NCI-H524 treated with DMSO at 0.1 percent for 48 hours (cell line): ENCODE measurements around the gene IL1R1.
"Not testable (repeated sequence)": the region's sequence is repeated elsewhere in the genome, so short reads cannot be mapped to it uniquely, and the experiment has no call there.

Experiments
- DNase-seq: peaks from one replicate; lab custom pipeline; 2025; lab: John Stamatoyannopoulos, UW

The IL1R1 gene, protein sequence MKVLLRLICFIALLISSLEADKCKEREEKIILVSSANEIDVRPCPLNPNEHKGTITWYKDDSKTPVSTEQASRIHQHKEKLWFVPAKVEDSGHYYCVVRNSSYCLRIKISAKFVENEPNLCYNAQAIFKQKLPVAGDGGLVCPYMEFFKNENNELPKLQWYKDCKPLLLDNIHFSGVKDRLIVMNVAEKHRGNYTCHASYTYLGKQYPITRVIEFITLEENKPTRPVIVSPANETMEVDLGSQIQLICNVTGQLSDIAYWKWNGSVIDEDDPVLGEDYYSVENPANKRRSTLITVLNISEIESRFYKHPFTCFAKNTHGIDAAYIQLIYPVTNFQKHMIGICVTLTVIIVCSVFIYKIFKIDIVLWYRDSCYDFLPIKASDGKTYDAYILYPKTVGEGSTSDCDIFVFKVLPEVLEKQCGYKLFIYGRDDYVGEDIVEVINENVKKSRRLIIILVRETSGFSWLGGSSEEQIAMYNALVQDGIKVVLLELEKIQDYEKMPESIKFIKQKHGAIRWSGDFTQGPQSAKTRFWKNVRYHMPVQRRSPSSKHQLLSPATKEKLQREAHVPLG

DNA sequence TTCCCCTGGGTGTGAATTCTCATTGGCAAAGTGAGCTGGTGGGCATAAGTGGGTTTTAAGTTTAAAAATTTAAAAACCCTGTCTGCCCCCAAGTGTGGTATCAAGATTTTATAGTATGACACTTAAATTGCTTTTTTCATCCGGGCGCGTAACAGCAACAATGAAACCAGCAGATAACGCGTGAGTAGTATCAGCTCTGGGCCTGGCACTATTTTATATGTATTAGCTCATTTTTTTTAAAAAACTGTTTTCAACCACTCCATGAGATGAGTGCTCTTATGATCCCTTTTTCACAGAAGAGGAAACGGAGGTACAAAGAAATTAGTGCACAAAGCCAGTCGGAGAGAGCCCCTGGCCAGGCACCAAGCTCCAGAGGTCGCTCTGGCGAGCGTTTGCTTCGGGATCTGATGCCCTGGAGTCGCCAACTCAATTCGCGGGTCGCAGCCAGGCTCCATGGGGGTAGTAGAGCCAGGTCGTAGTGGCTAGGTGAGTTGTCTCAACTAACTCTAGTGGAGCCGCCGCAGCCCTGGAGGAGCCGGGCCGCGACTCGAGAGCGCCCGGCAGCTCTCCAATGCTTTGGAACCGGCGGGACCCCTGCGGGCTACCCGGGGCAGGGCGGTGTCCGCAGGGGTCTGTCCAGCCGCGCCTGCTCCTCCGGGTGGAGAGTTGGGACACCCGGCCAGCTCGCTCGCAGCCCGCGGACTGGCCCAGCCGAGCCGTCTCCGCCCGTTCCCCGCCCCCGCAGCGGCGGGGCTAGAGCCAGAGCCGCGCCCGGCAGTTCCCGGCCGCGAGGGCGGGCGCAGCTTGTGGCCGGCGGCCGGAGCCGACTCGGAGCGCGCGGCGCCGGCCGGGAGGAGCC is at the start of gene IL1R1:
TSS of gene IL1R1 (plus strand) at position 777 of the 859 bp plus-strand sequence. CDS start 14,979 bp downstream, outside the sequence.
- no peak for DNase-seq

DNA sequence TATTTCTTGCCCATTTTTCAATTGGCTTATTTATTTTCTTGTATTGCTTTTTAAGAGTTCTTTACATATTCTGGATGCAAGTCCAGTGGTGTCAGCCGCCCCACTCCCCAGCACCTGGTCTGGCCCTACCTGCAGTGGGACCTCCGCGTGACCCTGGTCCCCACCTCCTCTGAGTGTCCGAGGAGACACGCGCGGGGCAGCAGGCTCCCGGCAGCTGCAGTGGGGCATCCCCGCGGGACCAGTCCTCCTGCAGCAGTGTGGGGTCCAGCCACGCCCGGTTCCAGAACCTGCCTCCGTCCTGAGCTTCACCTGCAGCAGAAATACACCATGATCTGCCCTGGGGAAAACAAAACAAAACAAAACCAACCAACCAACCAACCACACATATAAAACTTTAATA is 48.9 kb upstream of the IL1R1 start:
- no peak for DNase-seq

DNA sequence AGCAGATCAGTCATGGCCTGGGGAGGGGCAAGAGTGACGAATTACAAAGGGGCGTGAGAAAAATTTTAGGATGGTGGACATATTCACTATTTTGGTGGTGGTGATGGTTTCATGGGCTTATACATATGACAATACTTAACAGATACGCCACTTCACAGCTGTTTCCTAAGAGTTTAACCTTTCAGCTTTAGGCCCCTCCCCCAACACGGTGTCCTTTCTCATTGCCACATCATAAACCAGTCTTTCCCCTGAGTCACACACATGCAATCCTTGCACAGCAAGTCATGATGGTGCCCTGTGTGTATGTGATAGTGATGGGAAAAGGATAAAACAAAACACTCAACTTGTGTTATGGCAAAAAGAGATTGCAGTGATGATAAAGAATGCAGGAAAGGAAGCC is 47.6 kb upstream of the IL1R1 start:
- DNase-seq, result no peak

DNA sequence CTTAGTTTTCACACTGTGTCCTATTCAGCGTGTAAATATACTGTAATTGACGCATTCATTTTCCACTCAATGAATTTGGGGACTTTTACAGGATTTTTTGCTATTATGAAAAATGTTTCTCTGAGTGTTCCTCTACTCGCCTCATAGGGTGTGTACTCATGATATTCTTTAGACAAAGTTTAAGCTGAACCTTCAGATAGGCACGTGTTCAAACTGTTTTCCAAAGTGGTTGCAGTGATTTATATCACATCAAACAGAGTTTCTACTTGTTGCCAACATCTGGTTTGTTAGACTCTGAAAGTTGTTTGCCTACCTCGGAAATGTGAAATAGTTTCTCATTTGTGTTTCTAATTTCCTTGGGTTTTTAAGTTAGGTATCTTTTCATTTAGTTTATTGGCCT is 46.4 kb upstream of the IL1R1 start:
- DNase-seq, result no peak

DNA sequence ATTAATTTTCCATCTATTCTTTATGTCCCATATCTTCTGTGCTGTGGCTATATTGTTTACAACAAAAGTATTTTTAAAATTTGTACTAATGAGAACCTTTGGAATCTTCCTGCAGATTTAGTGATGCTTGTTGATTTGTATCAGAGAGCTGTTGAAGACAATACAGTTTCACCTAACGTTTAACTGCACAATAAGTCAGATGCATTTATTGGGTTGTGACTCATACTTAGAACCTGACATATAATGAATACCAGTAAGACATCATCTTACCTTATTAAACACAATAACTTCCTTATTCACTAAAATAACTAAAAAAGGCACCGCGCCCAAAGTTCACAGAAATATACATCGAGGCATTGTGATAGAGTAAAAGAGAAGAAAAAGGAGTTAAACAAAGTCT is 43.8 kb upstream of the IL1R1 start:
- no peak for DNase-seq

DNA sequence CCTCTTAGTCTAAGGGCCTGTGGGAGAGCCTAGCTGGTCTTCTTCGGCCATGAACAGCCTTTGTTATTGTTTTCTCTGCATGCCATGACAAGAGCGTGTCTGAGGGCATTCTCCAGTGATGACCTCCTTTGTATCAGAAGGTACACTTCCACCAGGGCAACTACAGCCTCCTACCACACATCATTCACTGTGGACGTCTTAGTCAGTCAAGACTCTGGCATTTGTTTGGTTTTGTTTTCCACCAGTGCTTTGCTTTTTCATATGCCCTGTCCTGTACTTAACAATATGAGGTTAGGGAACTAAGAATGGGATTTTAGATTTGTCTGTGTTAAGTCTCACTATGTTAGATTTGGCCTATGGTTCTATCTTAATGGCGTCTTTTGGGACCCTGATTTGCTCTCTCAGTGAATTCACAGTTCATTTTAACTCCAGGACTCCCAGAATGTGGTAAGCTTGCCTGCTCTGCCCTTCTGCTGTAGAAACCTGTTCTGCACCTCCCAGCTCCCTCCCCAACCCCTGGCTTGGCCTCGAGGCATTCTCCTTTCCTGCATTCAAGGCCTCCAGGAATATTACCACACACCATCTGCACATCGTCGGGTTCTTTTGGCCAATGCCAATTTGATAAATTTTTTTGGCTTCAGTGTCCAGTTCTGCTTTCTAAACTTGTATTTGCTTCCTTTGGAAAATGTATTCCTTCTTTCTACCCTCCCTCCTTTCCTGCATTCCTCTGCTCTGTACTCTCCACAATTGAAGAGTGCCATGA is 42.8 kb upstream of the IL1R1 start:
- DNase-seq, result no peak

DNA sequence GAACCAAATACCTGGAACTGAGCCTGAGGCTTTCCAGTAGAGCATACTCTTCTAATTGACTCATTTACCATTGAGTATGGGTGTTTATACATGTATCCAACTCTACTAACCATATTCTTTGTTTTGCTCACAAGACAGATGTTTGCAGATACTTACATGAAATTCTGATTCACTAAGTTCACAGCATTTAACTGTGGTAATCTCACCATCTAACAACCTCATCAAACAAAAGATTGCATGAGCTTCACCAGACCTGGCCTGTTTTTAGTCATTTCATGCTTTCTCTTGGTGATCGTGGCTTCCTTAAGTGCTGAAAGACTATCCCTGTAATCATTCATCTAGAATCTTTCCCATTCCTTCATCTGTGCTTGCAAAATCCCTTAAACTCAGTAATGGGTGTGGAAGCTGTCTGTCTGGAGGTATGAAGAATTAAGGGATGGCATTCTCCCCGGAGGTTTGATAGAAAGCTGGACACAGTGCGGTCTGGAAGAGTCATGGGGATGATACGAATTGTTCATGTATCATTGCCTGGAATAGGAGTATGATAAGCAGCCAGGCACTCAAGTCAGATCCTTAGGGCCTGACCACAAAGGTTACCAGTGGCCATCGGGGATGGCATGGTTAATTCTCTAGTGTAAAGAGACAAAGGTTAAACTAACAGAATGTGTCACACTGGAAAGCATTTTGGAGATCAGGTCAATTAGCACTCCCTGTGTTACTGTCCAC is 42.0 kb upstream of the IL1R1 start:
- DNase-seq, result no peak

DNA sequence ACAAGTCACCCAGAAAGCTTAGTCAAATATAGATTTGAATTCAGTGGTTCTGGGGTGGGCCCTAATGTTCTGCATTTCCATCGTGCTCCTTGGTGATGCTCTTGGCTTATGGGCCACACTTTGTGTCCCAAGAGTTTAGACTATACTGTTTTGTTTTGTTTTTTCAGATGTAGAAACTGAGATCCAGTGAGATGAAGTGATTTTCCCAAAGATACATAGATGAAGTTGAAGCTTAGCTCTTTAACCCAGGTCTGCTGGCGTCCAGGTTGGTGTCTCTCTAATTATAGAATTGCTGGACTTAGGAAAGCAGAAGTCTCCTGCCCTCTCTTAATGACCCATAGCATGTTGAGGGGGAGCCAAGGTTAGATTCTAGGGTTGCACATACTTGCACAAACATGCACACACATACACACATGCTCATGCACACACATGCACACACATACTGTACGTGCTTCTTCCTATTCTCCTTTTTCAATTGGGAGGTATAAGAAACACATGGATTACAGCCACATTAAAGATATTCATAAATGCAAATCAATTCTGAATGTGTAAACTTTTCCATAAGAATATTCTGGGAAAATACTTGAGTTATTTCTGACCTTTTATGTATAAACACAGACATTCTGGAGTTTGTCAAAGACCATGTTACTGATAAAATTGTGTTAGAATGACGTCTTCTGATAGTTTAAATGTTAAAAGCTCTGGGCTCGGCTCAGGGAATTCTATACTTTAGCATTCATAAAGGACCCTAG is 41.3 kb upstream of the IL1R1 start:
- DNase-seq, result no peak

DNA sequence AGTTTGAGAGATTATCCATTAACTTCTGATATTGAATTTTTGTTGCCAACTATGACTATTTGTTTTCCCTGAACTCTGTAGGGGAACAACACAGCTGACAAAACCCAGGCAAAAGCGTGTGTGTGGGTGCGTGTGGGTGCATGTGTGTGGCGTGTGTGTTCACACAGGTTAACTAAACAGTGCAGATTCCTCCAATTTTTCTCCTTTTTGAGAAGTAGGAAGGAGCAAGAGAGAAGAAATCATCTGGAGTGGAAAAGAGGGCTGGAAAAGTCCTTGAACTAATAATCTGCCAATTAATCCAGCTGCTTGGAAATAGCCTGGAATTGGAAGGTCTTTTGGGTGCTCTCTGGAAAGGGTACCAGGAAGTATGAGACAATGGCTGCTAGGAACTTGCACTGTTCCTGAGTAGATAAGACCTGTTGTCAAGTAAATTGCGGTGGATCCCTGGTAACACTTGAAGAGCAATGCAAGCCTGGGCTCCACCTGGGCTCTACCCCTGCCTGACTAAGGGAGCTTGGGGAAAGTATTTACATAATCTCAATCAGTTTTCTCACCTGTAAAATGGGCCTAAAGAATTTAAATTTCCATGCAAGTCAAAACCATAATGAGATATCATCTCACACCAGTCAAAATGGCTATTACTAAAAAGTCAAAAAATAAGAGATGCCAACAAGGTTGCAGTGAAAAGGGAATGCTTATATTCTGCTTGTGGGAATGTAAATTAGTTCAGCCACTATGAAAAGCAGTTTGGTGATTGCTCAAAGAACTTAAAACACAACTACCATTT is 40.5 kb upstream of the IL1R1 start:
- DNase-seq, result no peak

DNA sequence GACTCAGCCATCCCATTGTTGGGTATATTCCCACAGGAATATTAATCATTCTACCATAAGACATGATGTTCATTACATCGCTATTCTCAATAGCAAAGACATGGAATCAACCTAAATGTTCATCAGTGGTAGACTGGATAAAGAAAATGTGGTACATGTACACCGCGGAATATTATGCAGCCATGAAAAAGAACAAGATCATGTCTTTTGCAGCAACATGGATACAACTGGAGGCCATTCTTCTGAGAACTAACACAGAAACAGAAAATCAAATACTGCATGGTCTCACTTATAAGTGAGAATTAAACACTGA is 40.0 kb upstream of the IL1R1 start:
- DNase-seq, result not testable (repeated sequence)

DNA sequence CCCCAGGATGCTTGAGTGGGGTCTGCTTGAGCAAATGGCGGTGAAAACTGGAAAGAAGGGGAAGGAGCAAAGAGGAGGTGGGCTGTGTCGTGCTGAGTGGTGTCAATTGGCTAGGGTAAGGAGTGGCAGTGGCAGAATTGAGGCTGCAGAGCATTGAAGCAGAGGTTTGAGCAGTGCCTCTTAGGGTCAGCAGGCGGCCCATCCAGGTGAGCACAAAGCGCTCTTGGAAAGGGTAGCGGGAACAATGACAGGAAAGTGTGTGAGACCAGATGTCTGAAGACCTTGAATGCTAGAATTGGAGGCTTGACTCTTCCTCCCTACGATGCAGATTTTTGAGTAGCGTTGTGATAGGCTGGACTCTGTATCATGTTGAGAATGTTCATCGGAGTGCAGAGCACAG is 39.3 kb upstream of the IL1R1 start:
- no peak for DNase-seq

DNA sequence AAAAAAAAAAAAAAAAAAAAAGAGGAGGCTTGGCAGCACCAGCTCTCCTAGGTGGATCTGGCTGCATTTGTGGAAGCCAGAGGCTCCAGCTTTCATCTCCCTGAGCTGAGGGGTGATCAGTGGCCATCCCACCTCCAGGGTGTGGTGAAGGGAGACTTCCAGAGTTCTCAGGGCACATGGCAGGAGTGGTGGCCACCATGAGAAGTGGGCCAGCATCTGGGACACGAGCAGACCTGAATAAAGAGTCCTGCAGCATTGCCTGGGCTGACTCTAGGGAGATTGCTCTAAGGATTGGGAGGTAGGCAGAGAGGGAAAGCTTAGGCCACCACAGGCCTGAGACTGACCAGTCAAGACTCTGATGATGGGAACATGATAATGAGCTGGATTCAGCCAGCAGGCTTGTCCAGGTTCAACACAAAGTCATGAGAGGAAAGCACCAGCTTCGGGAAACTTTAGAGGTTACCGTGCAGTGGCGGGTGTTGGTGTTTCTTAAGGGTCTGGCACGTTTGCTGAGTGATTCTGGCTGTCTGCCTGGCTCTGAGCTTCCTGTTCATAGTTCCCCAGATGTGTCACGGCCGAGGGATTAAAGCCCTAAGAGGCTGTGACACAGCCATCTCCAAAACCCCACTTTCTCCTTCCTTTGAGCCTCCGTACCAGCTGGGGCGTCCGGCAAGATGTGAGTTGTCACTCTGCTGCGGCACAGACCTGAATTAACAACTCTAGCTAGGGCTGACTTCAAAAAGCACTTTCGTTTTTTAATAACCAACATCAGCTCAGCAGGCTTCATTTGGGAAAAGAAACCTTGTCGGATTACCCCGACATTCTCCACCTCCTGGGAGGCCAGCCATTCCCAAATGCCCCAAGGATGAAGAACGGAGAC is 38.3 kb upstream of the IL1R1 start:
- no peak for DNase-seq

DNA sequence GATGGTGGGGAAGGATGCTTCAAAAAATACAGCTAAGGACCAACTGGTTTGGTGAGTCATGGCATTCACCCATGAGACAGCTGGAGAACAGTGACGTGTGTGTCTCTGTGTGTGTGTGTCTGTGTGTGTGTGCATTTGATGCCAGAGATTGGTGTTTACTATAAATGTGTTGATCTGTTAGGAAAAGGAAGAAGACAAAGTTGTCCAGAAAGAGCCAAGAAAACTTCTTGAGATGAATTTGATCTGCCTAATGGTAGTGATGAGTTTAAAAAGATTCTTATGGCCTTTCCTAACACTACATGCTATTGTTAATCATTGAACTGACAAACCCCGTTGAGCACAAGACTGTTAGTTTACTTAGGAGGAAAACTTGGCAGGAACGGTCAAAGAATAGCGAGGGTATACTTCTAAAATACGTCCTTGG is 36.4 kb upstream of the IL1R1 start:
- DNase-seq, result no peak

DNA sequence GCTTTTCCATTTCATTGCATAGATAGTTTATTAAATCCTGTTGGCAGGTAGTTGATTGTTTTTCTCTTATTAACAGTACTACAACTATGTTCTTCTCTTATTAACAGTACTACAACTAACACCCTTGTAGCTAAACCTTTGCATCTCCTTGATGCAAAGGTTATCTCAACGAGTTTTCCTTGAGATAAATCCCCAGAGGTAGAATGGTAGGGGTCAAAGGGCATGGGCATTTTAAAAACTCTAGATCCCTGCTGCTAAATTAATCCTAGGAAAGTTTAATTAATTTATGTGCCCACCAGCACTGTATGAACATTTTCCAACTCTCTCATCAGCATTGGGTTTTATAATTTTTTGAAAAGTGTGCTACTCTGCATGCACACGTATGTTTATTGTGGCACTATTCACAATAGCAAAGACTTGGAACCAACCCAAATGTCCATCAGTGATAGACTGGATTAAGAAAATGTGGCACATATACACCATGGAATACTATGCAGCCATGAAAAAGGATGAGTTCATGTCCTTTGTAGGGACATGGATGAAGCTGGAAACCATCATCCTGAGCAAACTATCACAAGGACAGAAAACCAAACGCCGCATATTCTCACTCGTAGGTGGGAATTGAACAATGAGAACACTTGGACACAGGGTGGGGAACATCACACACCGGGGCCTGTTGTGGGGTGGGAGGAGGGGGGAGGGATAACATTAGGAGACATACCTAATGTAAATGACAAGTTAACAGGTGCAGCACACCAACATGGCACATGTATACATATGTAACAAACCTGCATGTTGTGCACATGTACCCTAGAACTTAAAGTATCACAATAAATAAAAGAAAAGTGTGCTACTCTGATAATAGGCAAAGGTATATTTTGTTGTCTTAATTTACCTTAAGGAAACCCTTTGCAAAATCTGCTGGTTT is 35.5 kb upstream of the IL1R1 start:
- DNase-seq, result not testable (repeated sequence)

DNA sequence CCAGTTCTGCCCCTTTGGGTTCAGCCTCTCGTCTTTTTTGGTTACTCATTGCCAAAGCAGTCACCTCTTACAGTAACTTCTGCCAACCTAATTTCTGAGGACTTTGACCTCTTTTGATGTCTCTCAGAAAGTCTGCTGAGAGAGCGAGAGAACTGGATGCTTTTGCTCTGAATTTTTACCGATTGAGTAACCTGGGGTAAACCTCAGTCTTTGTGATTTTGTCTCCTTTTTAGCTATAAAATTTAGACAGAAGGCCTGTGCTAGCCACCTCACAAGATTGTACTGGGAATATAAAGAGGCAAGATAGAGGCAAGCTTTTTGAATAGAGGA is 34.8 kb upstream of the IL1R1 start:
- DNase-seq, result no peak

DNA sequence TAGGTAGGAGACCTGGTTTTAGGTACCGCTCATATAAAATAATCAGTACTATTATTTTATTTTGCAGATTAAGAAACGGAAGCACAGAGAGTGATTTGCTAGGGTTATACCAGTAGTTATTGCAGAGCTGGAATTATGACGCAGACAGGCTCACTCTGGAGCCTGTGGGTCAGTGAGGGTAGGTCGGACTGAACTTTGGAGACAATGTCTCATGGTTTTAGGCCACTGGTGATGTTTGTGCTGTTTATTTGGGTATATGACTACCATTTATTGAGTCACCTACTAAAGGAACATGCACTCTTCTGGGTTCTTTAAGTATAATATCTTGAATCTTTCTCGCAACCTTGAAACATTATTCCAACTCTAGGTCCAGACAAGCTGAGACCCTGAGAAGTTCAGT is 33.5 kb upstream of the IL1R1 start:
- DNase-seq, result no peak

DNA sequence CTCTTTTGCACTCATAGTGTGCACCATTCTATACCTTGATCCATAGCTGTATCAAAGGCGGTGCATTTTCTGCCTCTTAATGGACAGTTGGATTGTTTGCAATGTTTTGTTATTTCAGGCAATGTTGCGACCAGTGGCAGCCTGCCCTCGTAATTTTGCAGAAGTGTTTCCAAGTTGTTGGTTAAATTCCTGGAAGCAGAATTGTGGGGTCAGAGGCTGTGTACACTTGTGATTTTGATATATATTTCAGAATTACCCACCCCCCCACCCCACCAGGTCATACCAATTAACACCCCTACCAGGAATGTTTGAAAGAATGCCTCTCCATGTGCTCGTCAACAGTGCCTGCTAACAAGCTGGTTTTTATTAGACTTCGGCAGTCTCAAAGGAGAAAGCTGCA is 32.4 kb upstream of the IL1R1 start:
- no peak for DNase-seq
